Lung (tissue), 12 donors: Measurements from ENCODE around the gene OR52H1. TPM values are rescaled to one million over a fixed set of nuclear protein-coding genes. Genes with fewer than 3 reads are reported as not detected.

ENCODE experiments used
- ATAC-seq: fragments of 200-7000 bp; cut with Tn5 transposase; one replicate; pipeline ENCODE4 v1.9.1; 2020; ENCODE audit warnings: moderate number of reproducible peaks; ENCODE audit not compliant: insufficient read depth, low FRiP score
- DNase-seq, 3 donors: peaks; one replicate each; pipeline ENCODE4 v3.0.0-alpha.2; 2013 to 2017
- H3K27ac ChIP-seq, 2 donors: one replicate each; pipeline ENCODE4 v1.5.1; 2013; ENCODE audit warnings: mild to moderate bottlenecking in 2 of 2, moderate library complexity in 2 of 2, control low read depth in 1 of 2, inconsistent platforms in 1 of 2, low read depth in 1 of 2, low read length in 1 of 2
- H3K27me3 ChIP-seq, 3 donors: one replicate each; pipeline ENCODE4 v1.5.1; 2013; ENCODE audit warnings: low read length in 2 of 3; ENCODE audit not compliant: control insufficient read depth in 3 of 3, insufficient read depth in 3 of 3
- H3K36me3 ChIP-seq, 4 donors: one replicate each; pipeline ENCODE4 v1.5.1; 2013; ENCODE audit warnings: low read length in 4 of 4, mild to moderate bottlenecking in 1 of 4, moderate library complexity in 1 of 4; ENCODE audit not compliant: control insufficient read depth in 4 of 4, insufficient read depth in 4 of 4
- H3K4me1 ChIP-seq, 5 donors: one replicate each; pipeline ENCODE4 v1.5.1; 2013; ENCODE audit warnings: low read length in 5 of 5, mild to moderate bottlenecking in 2 of 5, moderate library complexity in 1 of 5; ENCODE audit not compliant: control insufficient read depth in 5 of 5, insufficient read depth in 5 of 5
- H3K4me3 ChIP-seq: one replicate; pipeline ENCODE4 v1.5.1; 2013; ENCODE audit warnings: mild to moderate bottlenecking, control low read depth, moderate library complexity
- H3K9ac ChIP-seq, 2 donors: one replicate each; pipeline ENCODE4 v1.5.1; 2013; ENCODE audit warnings: low read length in 2 of 2, control low read depth in 1 of 2; ENCODE audit not compliant: insufficient read depth in 1 of 2
- H3K9me3 ChIP-seq, 4 donors: one replicate each; pipeline ENCODE4 v1.5.1; 2013; ENCODE audit warnings: low read length in 3 of 4, mild to moderate bottlenecking in 1 of 4, moderate library complexity in 1 of 4; ENCODE audit not compliant: control insufficient read depth in 4 of 4, insufficient read depth in 3 of 4
- WGBS, 2 donors: extraction: QIAGEN DNeasy Blood & Tissue Kit; methylation state at CpG; one replicate each; pipeline ENCODE4 v1.1.7; 2013; 5-methylcytosine and 5-hydroxymethylcytosine counted together
- polyA plus RNA-seq, 2 donors: library from polyadenylated mRNA; stranded (reverse); fragments of 200-250 nt; gene quantifications; one replicate each; pipeline ENCODE4 v1.2.1, GENCODE V29; 2013
- total RNA-seq, 2 donors: library from RNA; depleted of rRNA in 1 of 2; stranded (reverse); fragments of >200 nt in 1 of 2; gene quantifications; one replicate each; pipeline ENCODE4 v1.2.1, GENCODE V29; 2014 to 2021
- TF ChIP-seq, protein P1 (sequence below): IDR thresholded peaks from 2 replicates; pipeline ENCODE4 v1.5.1; 2012; ENCODE audit warnings: mild to moderate bottlenecking; ENCODE audit errors: control extremely low read depth, extremely low read depth
- donor health status: control.
- donor health status: control.
- donor health status: Bipolar disorder and iron deficiency.
- donor health status: healthy.
- donor health status: DM: yes; HTN: yes; CAD: no.

Gene OR52H1
- total and polyA plus RNA-seq, 4 donors, result 0.03 to 2.8 (median 0.40) TPM; not detected in 1

DNA sequence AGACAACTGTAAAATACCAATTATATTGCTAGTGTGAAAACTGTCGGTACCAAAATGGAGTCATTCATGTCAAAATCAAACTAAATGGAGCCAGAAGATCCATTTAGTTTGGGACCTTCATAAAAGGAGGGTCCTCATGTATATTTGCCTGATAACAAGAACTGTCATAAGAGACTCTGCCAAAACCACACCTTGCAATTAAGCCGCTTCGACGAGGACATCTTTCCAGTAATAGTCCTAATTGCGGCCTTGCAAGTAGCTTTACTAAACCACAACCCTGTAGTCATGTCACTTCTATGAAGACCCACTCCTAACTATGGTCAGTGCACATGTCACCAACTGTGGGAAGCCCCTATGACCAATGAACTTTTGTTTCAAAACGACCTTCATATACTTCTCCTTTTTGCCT lies 47.9 kb downstream of the OR52H1 start:
- TF ChIP-seq, protein P1, sequence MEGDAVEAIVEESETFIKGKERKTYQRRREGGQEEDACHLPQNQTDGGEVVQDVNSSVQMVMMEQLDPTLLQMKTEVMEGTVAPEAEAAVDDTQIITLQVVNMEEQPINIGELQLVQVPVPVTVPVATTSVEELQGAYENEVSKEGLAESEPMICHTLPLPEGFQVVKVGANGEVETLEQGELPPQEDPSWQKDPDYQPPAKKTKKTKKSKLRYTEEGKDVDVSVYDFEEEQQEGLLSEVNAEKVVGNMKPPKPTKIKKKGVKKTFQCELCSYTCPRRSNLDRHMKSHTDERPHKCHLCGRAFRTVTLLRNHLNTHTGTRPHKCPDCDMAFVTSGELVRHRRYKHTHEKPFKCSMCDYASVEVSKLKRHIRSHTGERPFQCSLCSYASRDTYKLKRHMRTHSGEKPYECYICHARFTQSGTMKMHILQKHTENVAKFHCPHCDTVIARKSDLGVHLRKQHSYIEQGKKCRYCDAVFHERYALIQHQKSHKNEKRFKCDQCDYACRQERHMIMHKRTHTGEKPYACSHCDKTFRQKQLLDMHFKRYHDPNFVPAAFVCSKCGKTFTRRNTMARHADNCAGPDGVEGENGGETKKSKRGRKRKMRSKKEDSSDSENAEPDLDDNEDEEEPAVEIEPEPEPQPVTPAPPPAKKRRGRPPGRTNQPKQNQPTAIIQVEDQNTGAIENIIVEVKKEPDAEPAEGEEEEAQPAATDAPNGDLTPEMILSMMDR, result no peak
- Histone ChIP-seq H3K9ac (no peak overlapping the region), H3K9me3 (no peaks in the 10 kb centered on the region), H3K36me3 (no peaks in the 10 kb centered on the region), H3K4me1 (no peaks in the 10 kb centered on the region), H3K27ac (no peak overlapping the region), H3K4me3 (no peak overlapping the region), H3K27me3 (no peaks in the 10 kb centered on the region)
- no peak for ATAC-seq
- DNase-seq, result no peak
- WGBS, 2 donors, result 79 to 86% methylated on average over 6 of the region's 6 CpGs

DNA sequence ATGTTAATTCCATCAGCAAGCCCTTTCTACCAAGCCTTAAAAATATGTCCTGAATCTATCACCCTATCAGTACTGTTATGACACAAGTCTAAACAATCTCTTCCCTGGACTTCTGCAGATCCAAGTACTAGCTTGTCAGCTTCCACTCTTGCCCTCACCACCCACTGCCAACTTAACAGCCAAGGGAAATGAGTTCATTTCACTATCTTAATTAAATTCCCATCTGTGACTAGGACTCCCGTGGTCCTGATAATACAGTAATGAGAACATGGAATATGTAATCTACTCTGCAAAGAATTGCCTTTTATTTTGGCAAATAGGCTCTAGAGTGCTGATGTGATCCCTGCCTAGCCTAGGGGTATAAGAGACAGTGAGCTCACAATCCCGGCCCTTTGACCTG lies 48.7 kb downstream of the OR52H1 start:
- DNase-seq (no peak), ATAC-seq (no peak)
- no peaks in the 10 kb centered on the region for H3K9me3 ChIP-seq
- WGBS, 2 donors, result 63 to 84% methylated on average over 2 of the region's 2 CpGs
- TF ChIP-seq, protein P1, result no peak
- H3K36me3 ChIP-seq, result no peaks in the 10 kb centered on the region
- H3K4me1 ChIP-seq, result no peaks in the 10 kb centered on the region
- H3K27me3 ChIP-seq, result no peaks in the 10 kb centered on the region
- H3K27ac ChIP-seq, result no peak overlapping the region
- H3K4me3 ChIP-seq, result no peak overlapping the region
- no peak overlapping the region for H3K9ac ChIP-seq

Other genes with a start within 250 kb of the OR52H1 start
- gene OR51B4, start 246.6 kb downstream of the OR52H1 start, total RNA-seq, result 1 to 10 TPM in 1 of 2 donors, not detected in 1; 1.9 TPM
- not detected for gene OR51B4, start 246.6 kb downstream of the OR52H1 start, polyA plus RNA-seq
- gene OR51B2, start 224.2 kb downstream of the OR52H1 start, total RNA-seq, result 1 to 10 TPM in 1 of 2 donors, not detected in 1; 1.9 TPM
- gene OR51B2, start 224.2 kb downstream of the OR52H1 start, polyA plus RNA-seq, result not detected
- gene OR51B5, start 205.0 kb downstream of the OR52H1 start, total RNA-seq, result 1 to 10 TPM in 1 of 2 donors, under 1 TPM in 1; 0.52 to 4.2 TPM
- under 1 TPM; 0.03 to 0.10 TPM for gene OR51B5, start 205.0 kb downstream of the OR52H1 start, polyA plus RNA-seq
- gene OR51B6, start 197.0 kb downstream of the OR52H1 start, total RNA-seq, result not detected
- not detected for gene OR51B6, start 197.0 kb downstream of the OR52H1 start, polyA plus RNA-seq
- gene OR51M1, start 164.7 kb downstream of the OR52H1 start, total RNA-seq, result not detected
- gene OR51M1, start 164.7 kb downstream of the OR52H1 start, polyA plus RNA-seq, result not detected
- not detected for gene OR51Q1, start 126.4 kb downstream of the OR52H1 start, total RNA-seq
- gene OR51Q1, start 126.4 kb downstream of the OR52H1 start, polyA plus RNA-seq, result not detected
- 1 to 10 TPM in 1 of 2 donors, not detected in 1; 3.2 TPM for gene OR51I1, start 107.0 kb downstream of the OR52H1 start, total RNA-seq
- not detected for gene OR51I1, start 107.0 kb downstream of the OR52H1 start, polyA plus RNA-seq
- not detected for gene OR51I2, start 99.2 kb downstream of the OR52H1 start, total RNA-seq
- gene OR51I2, start 99.2 kb downstream of the OR52H1 start, polyA plus RNA-seq, result not detected
- gene OR52D1, start 59.9 kb downstream of the OR52H1 start, total RNA-seq, result not detected
- not detected for gene OR52D1, start 59.9 kb downstream of the OR52H1 start, polyA plus RNA-seq
- gene UBQLN3, start 38.6 kb downstream of the OR52H1 start, total RNA-seq, result 1 to 10 TPM in 1 of 2 donors, under 1 TPM in 1; 0.28 to 1.4 TPM
- under 1 TPM in 1 of 2 donors, not detected in 1; 0.06 TPM for gene UBQLN3, start 38.6 kb downstream of the OR52H1 start, polyA plus RNA-seq
- under 1 TPM; 0.74 to 0.85 TPM for gene UBQLNL, start 31.8 kb downstream of the OR52H1 start, total RNA-seq
- gene UBQLNL, start 31.8 kb downstream of the OR52H1 start, polyA plus RNA-seq, result under 1 TPM; 0.16 to 0.39 TPM
- gene OR52B6, start 32.3 kb upstream of the OR52H1 start, total RNA-seq, result not detected
- not detected for gene OR52B6, start 32.3 kb upstream of the OR52H1 start, polyA plus RNA-seq
- 1 to 10 TPM; 2.5 to 4.2 TPM for gene TRIM6, start 48.1 kb upstream of the OR52H1 start, total RNA-seq
- 1 to 10 TPM; 2.1 to 3.1 TPM for gene TRIM6, start 48.1 kb upstream of the OR52H1 start, polyA plus RNA-seq
- gene TRIM34, start 76.5 kb upstream of the OR52H1 start, total RNA-seq, result 10 to 100 TPM in 1 of 2 donors, 1 to 10 TPM in 1; 8.5 to 10.9 TPM
- gene TRIM34, start 76.5 kb upstream of the OR52H1 start, polyA plus RNA-seq, result 1 to 10 TPM; 4.1 to 8.0 TPM
- 10 to 100 TPM; 34.1 to 46.0 TPM for gene TRIM5, start 136.5 kb upstream of the OR52H1 start, total RNA-seq
- 10 to 100 TPM; 12.3 to 15.3 TPM for gene TRIM5, start 136.5 kb upstream of the OR52H1 start, polyA plus RNA-seq
- 100 to 1,000 TPM; 107 to 128 TPM for gene TRIM22, start 141.2 kb upstream of the OR52H1 start, total RNA-seq
- 100 to 1,000 TPM in 1 of 2 donors, 10 to 100 TPM in 1; 59.0 to 173 TPM for gene TRIM22, start 141.2 kb upstream of the OR52H1 start, polyA plus RNA-seq
- not detected for gene OR56B1, start 187.9 kb upstream of the OR52H1 start, total RNA-seq
- under 1 TPM; 0.03 to 0.08 TPM for gene OR56B1, start 187.9 kb upstream of the OR52H1 start, polyA plus RNA-seq
- gene OR52N4, start 205.7 kb upstream of the OR52H1 start, total RNA-seq, result under 1 TPM; 0.26 to 0.28 TPM
- under 1 TPM; 0.31 to 0.41 TPM for gene OR52N4, start 205.7 kb upstream of the OR52H1 start, polyA plus RNA-seq
- not detected for gene OR52N5, start 234.8 kb upstream of the OR52H1 start, total RNA-seq
- gene OR52N5, start 234.8 kb upstream of the OR52H1 start, polyA plus RNA-seq, result not detected
- gene OR52N1, start 242.7 kb upstream of the OR52H1 start, total RNA-seq, result not detected
- gene OR52N1, start 242.7 kb upstream of the OR52H1 start, polyA plus RNA-seq, result not detected